ENCODE results near the gene COL27A1.
A peak's percentile ranks its signal among the peaks of the same experiment; 100 is the strongest.
"Not testable (repeated sequence)": the region's sequence is repeated elsewhere in the genome, so short reads cannot be mapped to it uniquely, and the experiment has no call there.

The COL27A1 gene

GRCh38 chr9:114312513-114312875 is 157.2 kb downstream of the COL27A1 start:
- no peak for DNase-seq

- no peak for DNase-seq
Observed at GRCh38 chr9:114313186-114313585, 157.8 kb downstream of the COL27A1 start.

- DNase-seq: no peak
Observed at GRCh38 chr9:114314256-114314867, 159.0 kb downstream of the COL27A1 start.

GRCh38 chr9:114314881-114315722 is 159.8 kb downstream of the COL27A1 start:
- no peak for DNase-seq

GRCh38 chr9:114315723-114316363 is 160.5 kb downstream of the COL27A1 start:
- no peak for DNase-seq

- DNase-seq: no peak
Observed at GRCh38 chr9:114316605-114317230, 161.4 kb downstream of the COL27A1 start.

GRCh38 chr9:114317665-114318357 is 162.5 kb downstream of the COL27A1 start:
- no peak for DNase-seq

- DNase-seq: no peak
Observed at GRCh38 chr9:114318416-114318815, 163.1 kb downstream of the COL27A1 start.

GRCh38 chr9:114319147-114319546 is 163.8 kb downstream of the COL27A1 start:
- peak; percentile 35 for DNase-seq

- DNase-seq: not testable (repeated sequence)
Observed at GRCh38 chr9:114320710-114321109, 165.4 kb downstream of the COL27A1 start.

- DNase-seq: no peak
Observed at GRCh38 chr9:114321759-114322158, 166.4 kb downstream of the COL27A1 start.

GRCh38 chr9:114322160-114322818 is 167.0 kb downstream of the COL27A1 start:
- DNase-seq: not testable (repeated sequence)

GRCh38 chr9:114322831-114323531 is 167.6 kb downstream of the COL27A1 start, which contains the start of gene ORM1:
Gene ORM1 (plus strand): TSS chr9:114323098. CDS start chr9:114323134, 36 bp downstream.
- not testable (repeated sequence) for DNase-seq

GRCh38 chr9:114323849-114324248 is 168.5 kb downstream of the COL27A1 start:
- DNase-seq: not testable (repeated sequence)

GRCh38 chr9:114324492-114324891 is 169.2 kb downstream of the COL27A1 start:
- DNase-seq: no peak

GRCh38 chr9:114324965-114325364 is 169.6 kb downstream of the COL27A1 start:
- not testable (repeated sequence) for DNase-seq

- DNase-seq: not testable (repeated sequence)
Observed at GRCh38 chr9:114325684-114326254, 170.4 kb downstream of the COL27A1 start.

GRCh38 chr9:114327749-114328148 is 172.4 kb downstream of the COL27A1 start:
- no peak for DNase-seq

- not testable (repeated sequence) for DNase-seq
Observed at GRCh38 chr9:114328357-114328820, 173.1 kb downstream of the COL27A1 start.

GRCh38 chr9:114328937-114329624 is 173.7 kb downstream of the COL27A1 start:
- DNase-seq: not testable (repeated sequence)
